Tibial nerve (tissue), 3 donors: ENCODE results near the gene PDE6H.

Experiments used
- POLR2A ChIP-seq, 2 donors: fragments of 450-650 bp; IDR thresholded peaks; one replicate each; pipeline ENCODE4 v1.6.1; 2017; ENCODE audit warnings: antibody characterized with exemption in 2 of 2, mild to moderate bottlenecking in 2 of 2, moderate library complexity in 2 of 2
- TF ChIP-seq, protein P1 (sequence below), 5 experiments: fragments of 200-600 bp in 3 of 5; fragments of 450-650 bp in 2 of 5; sonication (generic) in 3 of 5; IDR thresholded peaks; one replicate each; pipeline ENCODE4 v1.5.1; 2016 to 2019; ENCODE audit warnings: antibody characterized with exemption in 5 of 5, mild to moderate bottlenecking in 3 of 5, moderate library complexity in 2 of 5

DNA sequence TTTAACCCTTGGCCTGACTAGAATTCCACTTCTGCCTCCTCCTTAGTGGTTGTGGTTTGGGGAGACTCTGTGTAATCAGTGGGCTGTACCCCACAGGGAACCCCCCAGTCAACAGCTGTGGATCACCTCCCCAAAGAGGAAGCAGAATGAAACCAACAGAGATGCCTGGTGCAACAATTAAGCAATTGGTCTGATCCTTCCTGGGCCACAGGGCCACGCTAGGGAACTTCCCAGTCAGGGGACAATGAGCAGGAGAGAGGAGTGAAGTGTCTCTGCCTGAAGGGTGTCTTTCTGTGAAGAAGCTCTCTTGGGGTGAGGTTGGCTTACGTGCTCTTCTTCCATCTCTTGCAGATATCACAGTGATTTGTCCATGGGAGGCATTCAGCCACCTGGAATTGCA lies 8.2 kb downstream of the PDE6H start:
- TF ChIP-seq, protein P1, sequence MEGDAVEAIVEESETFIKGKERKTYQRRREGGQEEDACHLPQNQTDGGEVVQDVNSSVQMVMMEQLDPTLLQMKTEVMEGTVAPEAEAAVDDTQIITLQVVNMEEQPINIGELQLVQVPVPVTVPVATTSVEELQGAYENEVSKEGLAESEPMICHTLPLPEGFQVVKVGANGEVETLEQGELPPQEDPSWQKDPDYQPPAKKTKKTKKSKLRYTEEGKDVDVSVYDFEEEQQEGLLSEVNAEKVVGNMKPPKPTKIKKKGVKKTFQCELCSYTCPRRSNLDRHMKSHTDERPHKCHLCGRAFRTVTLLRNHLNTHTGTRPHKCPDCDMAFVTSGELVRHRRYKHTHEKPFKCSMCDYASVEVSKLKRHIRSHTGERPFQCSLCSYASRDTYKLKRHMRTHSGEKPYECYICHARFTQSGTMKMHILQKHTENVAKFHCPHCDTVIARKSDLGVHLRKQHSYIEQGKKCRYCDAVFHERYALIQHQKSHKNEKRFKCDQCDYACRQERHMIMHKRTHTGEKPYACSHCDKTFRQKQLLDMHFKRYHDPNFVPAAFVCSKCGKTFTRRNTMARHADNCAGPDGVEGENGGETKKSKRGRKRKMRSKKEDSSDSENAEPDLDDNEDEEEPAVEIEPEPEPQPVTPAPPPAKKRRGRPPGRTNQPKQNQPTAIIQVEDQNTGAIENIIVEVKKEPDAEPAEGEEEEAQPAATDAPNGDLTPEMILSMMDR (IDR thresholded peaks at IDR 0.05): no peak
- no peak for TF ChIP-seq POLR2A (IDR thresholded peaks at IDR 0.05)
